Brain pericyte (primary cell): ENCODE measurements around the gene TXNRD1.

ENCODE experiments used
- DNase-seq: peaks from one replicate; pipeline ENCODE4 v3.0.0-alpha.2; 2012; ENCODE audit warnings: low read depth, low spot score

The TXNRD1 gene

GRCh38 chr12:104350211-104351056, 134.9 kb downstream of the TXNRD1 start:
- no peak for DNase-seq

DNA sequence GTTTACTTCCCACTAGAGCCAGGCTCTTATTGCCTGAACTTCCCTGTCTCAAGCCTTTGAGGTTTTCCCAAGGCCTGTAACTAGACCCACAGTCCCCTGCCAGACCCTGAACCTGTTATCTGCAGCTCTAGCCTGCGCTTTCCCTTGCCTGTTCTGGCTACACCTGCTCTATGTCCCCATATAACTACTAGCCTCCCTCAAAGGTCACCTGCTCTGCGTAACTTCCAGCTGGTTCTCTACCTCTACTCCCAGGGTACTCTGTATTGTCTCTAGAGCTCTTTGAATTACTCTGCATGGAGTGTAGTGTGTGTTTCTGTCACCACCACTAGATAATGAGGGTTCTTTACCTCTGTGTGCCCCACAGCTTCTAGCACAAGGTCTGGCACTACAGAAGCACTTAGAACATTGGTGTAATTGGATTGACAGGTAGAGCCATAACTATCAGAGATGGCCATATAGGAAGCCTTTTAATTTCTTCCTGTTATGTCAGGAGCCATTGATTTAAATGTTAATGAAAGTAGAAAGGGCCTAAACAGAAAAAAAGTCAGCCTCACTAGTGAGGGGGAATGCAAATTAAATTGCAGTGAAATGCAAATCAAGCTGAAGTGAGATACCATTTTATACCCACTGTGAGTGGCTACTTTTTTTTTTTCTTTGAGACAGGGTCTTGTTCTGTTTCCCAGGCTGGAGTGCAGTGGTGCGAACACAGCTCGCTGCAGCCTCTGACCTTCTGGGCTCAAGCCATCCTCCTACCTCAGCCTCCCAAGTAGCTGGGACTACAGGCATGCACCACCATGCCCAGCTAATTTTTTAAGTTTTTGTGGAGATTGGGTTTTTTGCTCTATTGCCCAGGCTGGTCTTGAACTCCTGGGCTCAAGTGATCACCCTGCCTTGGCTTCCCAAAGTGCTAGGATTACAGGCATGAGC, 135.7 kb downstream of the TXNRD1 start:
- DNase-seq = no peak

- DNase-seq = no peak
Measured at GRCh38 chr12:104352106-104352713, 136.6 kb downstream of the TXNRD1 start.

GRCh38 chr12:104353012-104353981, 137.7 kb downstream of the TXNRD1 start:
- no peak for DNase-seq

GRCh38 chr12:104354167-104354867, 138.7 kb downstream of the TXNRD1 start:
- no peak for DNase-seq

DNA sequence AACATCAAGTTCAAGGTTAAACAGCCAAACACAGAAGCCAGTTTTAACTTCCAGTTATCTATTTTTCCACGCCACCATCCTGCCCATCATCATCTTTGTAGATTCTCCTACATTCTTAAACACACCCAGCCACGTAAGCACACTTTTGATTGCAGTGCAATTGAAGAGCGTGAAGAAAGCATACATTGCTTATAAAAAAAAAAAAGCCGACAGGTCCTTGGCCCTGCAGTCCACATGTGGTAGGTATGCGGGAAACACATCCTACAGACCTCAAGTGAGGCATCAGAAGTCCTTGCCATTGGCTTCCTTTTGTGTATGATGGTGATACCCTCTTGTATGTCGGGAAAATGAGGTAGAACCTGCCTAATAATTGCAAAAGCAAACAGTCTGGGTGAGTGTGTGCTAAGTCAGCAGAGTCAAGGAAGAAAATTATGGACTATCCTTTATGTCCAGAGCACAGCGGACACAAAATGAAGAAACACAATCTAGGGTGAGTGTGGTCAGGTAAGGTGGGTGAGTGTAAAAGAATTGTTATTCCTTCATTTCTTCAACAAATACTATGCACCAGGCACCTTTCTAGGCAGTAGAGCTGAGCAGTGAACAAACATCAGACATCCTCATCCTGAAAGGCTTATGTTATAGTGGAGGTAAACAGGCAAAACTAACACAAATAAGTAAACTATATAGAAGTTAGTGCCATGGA, 139.4 kb downstream of the TXNRD1 start:
- no peak for DNase-seq

- DNase-seq = no peak
Measured at GRCh38 chr12:104355630-104356029, 140.1 kb downstream of the TXNRD1 start.

GRCh38 chr12:104356231-104357115, 140.9 kb downstream of the TXNRD1 start:
- no peak for DNase-seq

DNA sequence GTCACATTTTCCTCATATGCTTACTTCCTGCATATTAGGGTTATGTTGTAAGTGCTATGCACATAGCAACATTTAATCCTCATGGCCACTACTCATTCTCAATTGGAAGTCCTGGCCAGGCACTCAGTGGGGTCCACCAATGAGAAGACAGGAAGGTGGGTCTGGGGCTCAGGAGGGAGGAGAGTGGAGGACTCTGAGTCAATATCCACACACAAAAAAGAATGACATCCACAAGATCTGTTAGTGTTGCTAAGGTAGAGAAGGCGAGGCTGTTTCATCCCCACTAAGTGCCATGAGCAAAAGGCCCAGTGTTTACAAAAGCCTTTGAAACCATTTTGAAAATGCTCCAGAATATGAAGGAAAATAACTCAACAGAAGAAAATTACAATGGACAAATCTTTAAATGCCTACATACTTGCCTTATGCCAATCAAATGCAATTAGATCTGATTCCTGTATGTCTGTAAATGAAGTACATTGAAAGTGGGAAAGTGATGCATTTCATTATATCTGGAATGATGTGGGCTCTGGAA, 141.9 kb downstream of the TXNRD1 start:
- DNase-seq = no peak

DNA sequence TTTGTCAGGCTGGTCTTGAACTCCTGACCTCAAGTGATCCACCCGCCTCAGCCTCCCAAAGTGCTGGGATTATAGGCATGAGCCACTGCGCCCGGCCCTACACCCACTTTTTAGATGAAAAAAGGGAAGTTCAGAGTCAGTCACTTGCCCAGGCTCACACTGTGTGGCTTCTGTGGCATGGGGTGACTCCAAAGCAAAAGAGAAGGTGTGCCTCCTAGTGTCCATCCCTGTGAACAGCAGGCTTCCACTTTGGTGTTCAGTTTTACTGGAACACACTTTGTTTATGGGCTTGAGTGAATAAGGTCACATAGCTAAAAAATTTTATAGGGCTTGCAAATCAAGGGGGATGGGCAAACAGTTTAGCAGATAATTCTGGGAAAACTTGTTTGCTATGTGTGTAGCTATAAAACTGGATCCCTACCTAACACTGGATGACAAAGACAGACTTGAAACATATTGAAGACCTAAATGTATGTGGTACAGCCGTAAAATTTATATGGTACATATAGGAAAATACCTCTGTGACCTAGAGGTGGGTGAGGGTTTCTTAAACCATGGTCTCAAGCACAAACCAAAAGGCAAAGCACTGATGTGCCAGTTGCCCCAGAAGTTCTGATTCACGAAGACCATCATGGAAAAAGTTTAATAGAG, 142.9 kb downstream of the TXNRD1 start:
- DNase-seq = no peak

DNA sequence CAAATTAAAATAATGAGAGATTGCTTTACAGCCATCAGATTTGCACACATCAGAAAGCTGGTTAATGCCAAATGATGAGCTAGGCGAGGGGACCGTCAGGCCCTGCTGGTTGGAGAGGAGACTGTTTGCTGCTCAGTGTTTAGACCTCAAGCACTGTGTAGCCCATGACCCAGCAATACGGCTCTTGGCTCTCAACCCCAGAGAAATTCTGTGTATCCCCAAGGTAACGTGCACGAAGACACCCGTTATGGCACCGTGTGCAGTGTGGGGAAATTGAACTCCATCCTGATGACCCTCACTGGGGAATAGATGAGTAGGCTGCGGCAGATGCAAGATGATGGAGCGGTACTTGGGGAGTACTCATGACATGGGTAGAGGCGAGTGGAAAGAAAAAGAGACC, 143.6 kb downstream of the TXNRD1 start:
- no peak for DNase-seq

DNA sequence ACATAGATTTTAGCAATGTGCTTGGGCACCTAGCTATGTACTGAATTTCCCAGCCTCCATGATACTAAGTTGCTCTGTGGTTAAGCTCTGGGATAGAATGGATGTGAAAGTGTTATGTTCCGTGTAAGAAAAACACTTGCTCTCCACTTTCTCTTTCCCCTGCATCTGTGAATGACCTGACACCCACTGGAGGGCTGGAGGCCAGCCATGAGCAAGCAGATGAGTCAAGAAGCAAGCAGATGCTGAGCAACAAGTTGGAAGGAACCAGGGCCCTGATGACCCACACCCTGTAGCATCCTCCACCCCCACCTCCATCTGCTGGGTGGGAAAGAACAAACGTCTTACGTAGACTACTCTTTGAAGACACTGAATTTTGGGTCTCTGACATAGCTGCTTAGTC, 144.6 kb downstream of the TXNRD1 start:
- DNase-seq = no peak

DNA sequence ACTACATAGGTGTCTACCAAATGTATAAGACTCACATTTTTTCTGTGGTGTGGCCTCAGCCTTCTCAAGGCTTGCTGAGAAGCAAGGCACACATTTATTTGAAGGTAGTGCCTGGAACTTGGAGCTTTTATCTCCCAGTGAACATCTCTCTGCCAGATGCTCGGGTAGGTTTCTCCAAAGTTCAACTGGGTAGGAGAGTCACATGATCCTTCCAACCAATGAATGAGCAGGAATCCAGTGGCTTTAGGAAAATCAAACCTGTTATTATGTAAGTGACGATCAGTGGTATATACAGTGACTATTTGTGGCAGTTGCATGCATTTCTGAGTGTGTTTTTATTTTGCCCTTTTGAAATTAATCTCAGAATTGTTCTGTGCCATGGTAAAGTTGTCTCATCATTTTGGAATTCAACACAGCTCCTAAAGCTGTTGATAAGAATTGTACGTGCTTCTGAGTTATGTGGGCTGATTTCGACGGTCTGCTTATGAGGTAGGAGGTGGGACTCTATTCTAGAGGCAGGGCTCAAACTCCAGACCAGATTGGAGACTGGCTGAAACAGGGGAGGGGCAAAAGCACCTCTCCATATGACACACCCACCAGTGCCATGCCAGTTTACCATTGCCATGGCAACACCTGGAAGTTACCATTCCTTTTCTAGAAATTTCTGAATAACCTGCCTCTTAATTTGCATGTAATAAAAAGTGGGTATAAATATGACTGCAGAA, 145.6 kb downstream of the TXNRD1 start:
- DNase-seq = no peak

GRCh38 chr12:104365921-104366410, 150.4 kb downstream of the TXNRD1 start:
- no peak for DNase-seq

- no peak for DNase-seq
Measured at GRCh38 chr12:104369708-104370107, 154.1 kb downstream of the TXNRD1 start.

DNA sequence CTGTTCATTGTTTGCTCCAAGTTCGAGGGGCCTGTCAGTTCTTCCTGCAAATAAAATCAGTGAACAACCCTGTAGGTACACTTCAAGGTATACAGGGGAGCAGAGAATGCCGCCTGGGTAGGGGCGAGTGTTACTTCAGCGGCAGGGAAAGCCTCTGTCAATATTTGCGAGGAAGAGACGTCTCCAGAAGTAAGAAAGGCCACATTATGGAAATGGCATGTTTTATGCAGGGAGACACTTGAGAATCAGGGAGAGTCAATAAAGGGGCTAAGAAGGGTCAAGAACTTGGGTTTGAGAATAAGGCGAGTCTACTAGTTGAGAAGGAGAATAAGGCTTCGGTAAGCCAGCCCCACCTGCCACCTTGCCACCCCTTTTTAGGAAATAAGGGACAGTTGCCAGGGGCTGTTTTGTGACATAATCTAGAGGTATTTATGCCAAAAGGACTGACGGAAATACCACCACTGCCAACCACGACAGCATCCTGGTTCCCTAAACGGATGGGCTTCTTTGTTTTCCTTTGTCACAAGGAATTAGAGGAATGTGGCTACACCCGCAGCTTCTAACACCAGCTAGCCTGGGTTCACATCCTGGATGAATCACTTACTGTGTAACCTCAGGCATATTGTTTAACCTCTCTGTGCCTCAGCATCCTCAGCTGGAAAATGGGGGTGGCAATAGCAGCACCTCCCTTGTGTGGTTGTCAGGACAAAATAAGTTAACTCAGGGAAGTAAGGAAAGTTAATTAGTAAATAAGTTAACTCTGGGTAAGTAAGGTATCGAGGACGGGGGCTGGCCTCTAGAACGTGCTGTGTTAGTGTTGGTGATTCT, 155.7 kb downstream of the TXNRD1 start:
- DNase-seq = no peak
